ENCODE data around the gene SH3PXD2A.

The SH3PXD2A gene

GRCh38 chr10:103649654-103650423 is 205.5 kb downstream of the SH3PXD2A start:
- no peak for TF ChIP-seq CTCF (IDR thresholded peaks at IDR 0.05; ENCODE audit: control insufficient read depth, extremely low read depth, insufficient read depth)
- H3K4me3 ChIP-seq (ENCODE audit: low read depth, low read length): no peak overlapping the region
- no peak for DNase-seq (ENCODE audit: low read depth)

DNA sequence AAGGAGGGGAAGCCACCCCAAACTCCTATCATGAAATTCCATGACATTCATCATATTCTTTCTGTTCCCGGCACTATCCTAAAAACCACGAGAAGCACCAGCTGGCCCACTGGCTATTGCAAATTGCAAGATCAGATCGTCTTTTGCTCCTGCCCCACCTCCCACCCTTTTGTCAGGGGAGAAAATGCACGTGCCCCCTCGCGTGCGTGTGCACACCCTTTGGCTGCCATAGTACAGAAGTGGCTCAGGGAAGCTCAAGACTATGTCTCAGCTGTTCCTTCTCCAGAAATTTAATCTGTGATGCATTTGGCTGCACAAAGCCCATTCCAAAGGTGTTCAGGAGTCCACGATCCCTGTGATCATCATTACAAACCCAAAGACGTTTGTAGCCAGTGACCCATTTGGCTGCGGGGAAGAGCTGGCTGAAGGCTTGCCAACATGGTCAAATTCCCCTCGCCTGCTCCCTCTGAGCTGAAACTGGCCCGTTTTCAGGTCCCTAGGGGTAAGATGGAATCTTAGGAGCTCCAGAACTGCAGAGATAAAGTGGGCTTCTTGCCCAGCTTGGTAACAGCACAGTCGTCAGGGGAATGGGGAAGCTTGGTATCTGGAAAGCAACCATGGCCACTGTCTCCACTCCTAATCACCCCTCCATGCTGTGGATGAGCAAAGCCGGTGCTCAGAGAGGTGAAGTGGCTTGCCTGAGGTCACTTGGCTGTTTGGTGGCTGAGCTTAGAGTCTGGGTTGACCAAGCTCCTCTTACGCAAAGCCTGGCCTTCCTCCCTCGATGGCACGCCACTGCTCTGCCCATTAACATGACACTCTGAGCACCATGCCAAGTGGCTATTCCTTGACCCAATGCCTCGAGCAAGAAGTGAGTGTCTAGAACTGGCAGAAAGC is 206.5 kb downstream of the SH3PXD2A start:
- TF ChIP-seq CTCF (IDR thresholded peaks at IDR 0.05; ENCODE audit: control insufficient read depth, extremely low read depth, insufficient read depth): no peak
- no peak for DNase-seq (ENCODE audit: low read depth)
- H3K4me3 ChIP-seq (ENCODE audit: low read depth, low read length): no peak overlapping the region

- no peak for TF ChIP-seq CTCF (IDR thresholded peaks at IDR 0.05; ENCODE audit: control insufficient read depth, extremely low read depth, insufficient read depth)
- DNase-seq (ENCODE audit: low read depth): no peak
- H3K4me3 ChIP-seq (ENCODE audit: low read depth, low read length): no peak overlapping the region
Observed at GRCh38 chr10:103648251-103648635, 207.1 kb downstream of the SH3PXD2A start.

DNA sequence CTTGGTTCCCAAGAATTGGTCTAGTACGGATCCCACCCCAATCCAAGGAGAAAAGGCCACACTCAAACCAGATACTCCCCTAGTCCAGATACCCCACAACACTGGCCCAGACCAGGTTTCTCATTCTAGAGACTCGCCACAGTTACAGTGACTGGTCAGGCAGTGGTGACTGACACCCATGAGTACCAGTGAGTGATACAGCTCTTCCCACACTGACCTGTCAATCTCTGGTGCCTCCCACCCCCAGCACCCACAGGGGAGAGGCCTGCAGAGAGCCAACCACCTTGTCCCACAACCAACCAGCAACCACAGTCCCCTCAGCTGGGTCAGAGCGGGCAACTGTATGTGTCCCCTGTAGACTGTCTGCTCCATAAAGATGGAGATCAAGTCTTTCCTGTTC is 209.1 kb downstream of the SH3PXD2A start:
- H3K4me3 ChIP-seq (ENCODE audit: low read depth, low read length): no peak overlapping the region
- TF ChIP-seq CTCF (IDR thresholded peaks at IDR 0.05; ENCODE audit: control insufficient read depth, extremely low read depth, insufficient read depth): no peak
- DNase-seq (ENCODE audit: low read depth): no peak

DNA sequence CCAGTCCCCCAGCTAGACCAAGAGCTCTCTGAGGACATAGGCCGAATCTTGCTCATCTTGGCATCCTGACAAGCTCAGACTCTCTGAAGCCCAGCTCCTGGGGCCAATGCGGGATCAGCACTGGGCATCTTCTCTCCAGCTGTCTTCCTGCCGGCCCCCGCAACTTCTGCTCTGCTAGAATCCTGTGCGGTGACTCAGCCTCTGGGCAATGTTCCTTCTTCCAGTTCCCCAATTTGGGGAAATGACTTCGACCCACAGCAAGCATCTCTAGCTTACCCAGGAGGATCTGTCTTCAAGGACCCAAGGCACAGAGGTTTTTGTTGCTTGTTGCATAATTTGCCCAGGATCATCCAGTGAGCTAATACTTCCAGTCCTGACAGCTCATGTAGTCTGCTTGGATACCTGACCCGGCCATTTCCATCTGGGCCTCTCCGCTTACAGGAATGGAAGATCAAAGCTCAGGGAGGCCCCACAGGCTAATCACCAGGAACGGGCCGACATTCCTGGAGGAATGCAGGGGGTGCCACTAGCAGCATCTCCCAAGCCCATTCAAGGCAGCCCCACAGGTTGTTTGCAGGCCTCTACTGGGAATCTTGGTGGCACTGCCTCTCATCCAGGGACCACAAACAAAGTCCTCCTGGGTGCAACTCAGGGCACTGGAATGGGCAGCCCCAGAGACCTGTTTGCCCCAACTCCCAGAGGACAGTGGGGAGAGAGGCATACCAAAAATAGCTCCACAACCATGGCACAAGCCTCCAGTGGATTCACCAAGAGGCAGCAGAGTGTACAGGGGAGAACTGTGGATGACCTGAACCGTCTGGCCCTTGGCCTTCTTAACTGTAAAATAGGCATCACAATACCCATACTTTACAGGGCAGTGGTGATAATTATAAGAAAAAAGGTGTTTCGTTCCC is 210.0 kb downstream of the SH3PXD2A start:
- DNase-seq (ENCODE audit: low read depth): no peak
- H3K4me3 ChIP-seq (ENCODE audit: low read depth, low read length): no peak overlapping the region
- TF ChIP-seq CTCF (IDR thresholded peaks at IDR 0.05; ENCODE audit: control insufficient read depth, extremely low read depth, insufficient read depth): no peak

DNA sequence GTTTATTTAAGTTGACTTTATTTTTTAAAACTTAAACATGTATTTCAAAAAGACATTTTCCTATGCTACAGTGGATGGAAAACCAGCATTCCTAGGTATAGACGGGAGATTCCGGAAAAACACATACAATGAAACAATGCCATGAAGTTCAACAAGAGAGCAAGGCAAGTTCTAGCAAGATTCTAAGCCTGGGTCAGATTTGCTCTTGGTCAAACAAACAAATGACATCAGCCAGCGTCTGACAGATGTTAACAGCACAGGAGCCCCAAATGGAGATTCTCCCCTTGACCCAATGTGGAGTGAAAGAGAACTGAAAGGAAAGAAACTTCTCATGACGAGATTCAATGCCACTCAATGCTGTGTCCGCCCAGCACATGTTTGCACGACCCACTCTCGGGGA is 212.0 kb downstream of the SH3PXD2A start:
- TF ChIP-seq CTCF (IDR thresholded peaks at IDR 0.05; ENCODE audit: control insufficient read depth, extremely low read depth, insufficient read depth): no peak

More for the DNA sequence above, 212.0 kb downstream of the SH3PXD2A start:
- DNase-seq (ENCODE audit: low read depth): no peak
- no peak overlapping the region for H3K4me3 ChIP-seq (ENCODE audit: low read depth, low read length)

All from LNCaP clone FGC (cell line).